Fibroblast of skin of abdomen (primary cell): ENCODE data around the gene CHST15.

Experiments
- DNase-seq: peaks from one replicate; pipeline ENCODE4 v3.0.0-alpha.2; 2013

CHST15 gene

GRCh38 chr10:124081547-124082140 is 11.8 kb downstream of the CHST15 start:
- no peak for DNase-seq

- DNase-seq: no peak
Measured at GRCh38 chr10:124079864-124080263, 13.5 kb downstream of the CHST15 start.

GRCh38 chr10:124078714-124079113 is 14.7 kb downstream of the CHST15 start:
- no peak for DNase-seq

- DNase-seq: no peak
Measured at GRCh38 chr10:124078028-124078427, 15.4 kb downstream of the CHST15 start.

GRCh38 chr10:124077208-124077993 is 16.0 kb downstream of the CHST15 start:
- DNase-seq: no peak

GRCh38 chr10:124076148-124076733 is 17.2 kb downstream of the CHST15 start:
- DNase-seq: no peak

GRCh38 chr10:124075231-124075955 is 18.0 kb downstream of the CHST15 start:
- DNase-seq: no peak

GRCh38 chr10:124074501-124075109 is 18.8 kb downstream of the CHST15 start:
- no peak for DNase-seq

- DNase-seq: no peak
Measured at GRCh38 chr10:124073978-124074377, 19.4 kb downstream of the CHST15 start.

- no peak for DNase-seq
Measured at GRCh38 chr10:124072541-124072940, 20.9 kb downstream of the CHST15 start.

GRCh38 chr10:124072106-124072505 is 21.3 kb downstream of the CHST15 start:
- DNase-seq: no peak

- DNase-seq: no peak
Measured at GRCh38 chr10:124071141-124071540, 22.3 kb downstream of the CHST15 start.

GRCh38 chr10:124070666-124071065 is 22.7 kb downstream of the CHST15 start:
- no peak for DNase-seq

GRCh38 chr10:124069341-124070264 is 23.8 kb downstream of the CHST15 start:
- no peak for DNase-seq

GRCh38 chr10:124068929-124069328 is 24.5 kb downstream of the CHST15 start:
- no peak for DNase-seq

GRCh38 chr10:124067825-124068400 is 25.5 kb downstream of the CHST15 start:
- no peak for DNase-seq

GRCh38 chr10:124066781-124067714 is 26.4 kb downstream of the CHST15 start:
- DNase-seq: no peak

GRCh38 chr10:124066126-124066700 is 27.2 kb downstream of the CHST15 start:
- no peak for DNase-seq

- no peak for DNase-seq
Measured at GRCh38 chr10:124065382-124066125, 27.8 kb downstream of the CHST15 start.
